Measurements from ENCODE around the gene IL3.

The IL3 gene

DNA sequence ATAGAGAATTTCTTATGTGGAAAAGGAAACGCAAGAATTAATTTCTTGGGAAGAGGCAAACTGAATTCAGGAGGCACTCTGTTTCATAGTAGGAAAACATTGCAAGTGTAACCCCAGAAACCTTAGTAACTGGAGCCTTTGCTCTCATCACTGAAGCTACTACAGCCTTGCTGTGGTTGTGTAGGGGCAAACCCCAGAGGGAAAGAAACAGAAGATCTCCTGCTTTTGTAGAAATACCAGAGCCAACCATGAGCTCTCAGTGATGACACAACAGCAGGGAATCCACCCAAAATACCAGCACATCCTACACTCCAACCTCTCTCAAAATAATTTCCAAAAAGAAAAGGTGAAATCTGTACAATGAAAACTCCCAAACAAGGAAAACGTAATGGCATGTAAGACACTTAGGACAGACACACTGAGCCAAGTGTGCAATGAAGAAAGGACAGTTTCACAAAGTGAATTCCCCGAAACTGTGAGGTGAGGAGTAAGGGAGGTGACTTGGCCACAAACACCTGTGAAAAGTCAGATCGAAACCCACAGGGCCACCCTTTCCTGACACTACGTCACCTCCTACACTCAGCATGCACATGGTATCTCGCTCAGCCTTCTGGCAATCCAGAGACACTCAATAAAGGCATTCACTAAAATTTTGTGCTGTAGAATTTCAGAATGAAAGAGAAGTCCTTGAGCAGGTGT, 40.4 kb upstream of the IL3 start:
- Histone ChIP-seq H3K4me1 (ENCODE audit: control insufficient read depth in 1 of 2, insufficient read depth in 1 of 2, low read depth in 1 of 2, low read length in 1 of 2) (no peaks in the 10 kb centered on the region), H3K36me3 (no peaks in the 10 kb centered on the region), H3K4me3 (ENCODE audit: low read depth in 1 of 2, low read length in 1 of 2) (no peak overlapping the region), H3K9me3 (no peaks in the 10 kb centered on the region), H3K27me3 (peaks cover 88% of the 10 kb centered on the region), H3K27ac (no peak overlapping the region)
- TF ChIP-seq, protein P1, sequence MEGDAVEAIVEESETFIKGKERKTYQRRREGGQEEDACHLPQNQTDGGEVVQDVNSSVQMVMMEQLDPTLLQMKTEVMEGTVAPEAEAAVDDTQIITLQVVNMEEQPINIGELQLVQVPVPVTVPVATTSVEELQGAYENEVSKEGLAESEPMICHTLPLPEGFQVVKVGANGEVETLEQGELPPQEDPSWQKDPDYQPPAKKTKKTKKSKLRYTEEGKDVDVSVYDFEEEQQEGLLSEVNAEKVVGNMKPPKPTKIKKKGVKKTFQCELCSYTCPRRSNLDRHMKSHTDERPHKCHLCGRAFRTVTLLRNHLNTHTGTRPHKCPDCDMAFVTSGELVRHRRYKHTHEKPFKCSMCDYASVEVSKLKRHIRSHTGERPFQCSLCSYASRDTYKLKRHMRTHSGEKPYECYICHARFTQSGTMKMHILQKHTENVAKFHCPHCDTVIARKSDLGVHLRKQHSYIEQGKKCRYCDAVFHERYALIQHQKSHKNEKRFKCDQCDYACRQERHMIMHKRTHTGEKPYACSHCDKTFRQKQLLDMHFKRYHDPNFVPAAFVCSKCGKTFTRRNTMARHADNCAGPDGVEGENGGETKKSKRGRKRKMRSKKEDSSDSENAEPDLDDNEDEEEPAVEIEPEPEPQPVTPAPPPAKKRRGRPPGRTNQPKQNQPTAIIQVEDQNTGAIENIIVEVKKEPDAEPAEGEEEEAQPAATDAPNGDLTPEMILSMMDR (IDR thresholded peaks at IDR 0.05): no peak

DNA sequence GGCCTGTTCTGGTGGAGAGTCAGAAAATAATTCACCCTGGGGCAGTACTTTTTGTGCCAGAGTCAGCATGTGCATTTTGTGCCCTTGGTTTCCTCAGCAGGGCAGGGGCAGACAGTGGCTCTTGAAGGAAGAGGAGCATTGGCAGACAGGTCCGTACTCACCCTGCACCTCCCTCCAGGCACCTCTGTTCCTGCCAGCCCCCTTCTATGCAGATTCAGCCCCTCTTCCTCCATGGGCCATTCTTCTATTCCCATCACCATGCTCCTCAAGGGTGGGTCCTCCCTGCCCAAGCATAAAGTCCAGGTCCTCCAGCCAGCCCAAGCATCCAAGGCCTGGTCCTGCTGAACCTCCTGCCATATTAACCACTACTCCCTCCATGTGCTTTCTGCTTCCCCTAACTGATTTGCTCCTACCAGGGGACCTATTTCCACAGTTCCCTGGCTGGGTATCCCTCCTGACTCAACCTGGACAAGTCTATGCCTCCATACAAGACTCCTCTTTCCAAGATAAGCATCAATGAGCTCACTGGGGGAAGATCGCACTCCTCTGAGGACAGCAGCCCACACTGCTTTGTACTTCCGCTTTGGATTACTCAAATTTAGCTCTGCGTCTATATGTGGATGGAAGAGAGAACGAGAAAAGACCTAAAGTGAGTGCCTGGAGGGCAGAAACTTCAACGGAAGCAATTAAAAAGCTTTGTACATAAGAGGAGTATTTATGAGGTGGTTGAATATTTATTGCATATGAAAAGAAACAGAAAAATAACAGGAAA, 39.7 kb upstream of the IL3 start:
- H3K27ac ChIP-seq: no peak overlapping the region
- TF ChIP-seq, protein P1 (IDR thresholded peaks at IDR 0.05): no peak
- H3K4me1 ChIP-seq (ENCODE audit: control insufficient read depth in 1 of 2, insufficient read depth in 1 of 2, low read depth in 1 of 2, low read length in 1 of 2): no peaks in the 10 kb centered on the region
- no peaks in the 10 kb centered on the region for H3K36me3 ChIP-seq
- peaks cover 88% of the 10 kb centered on the region for H3K27me3 ChIP-seq
- no peaks in the 10 kb centered on the region for H3K9me3 ChIP-seq
- H3K4me3 ChIP-seq (ENCODE audit: low read depth in 1 of 2, low read length in 1 of 2): no peak overlapping the region

DNA sequence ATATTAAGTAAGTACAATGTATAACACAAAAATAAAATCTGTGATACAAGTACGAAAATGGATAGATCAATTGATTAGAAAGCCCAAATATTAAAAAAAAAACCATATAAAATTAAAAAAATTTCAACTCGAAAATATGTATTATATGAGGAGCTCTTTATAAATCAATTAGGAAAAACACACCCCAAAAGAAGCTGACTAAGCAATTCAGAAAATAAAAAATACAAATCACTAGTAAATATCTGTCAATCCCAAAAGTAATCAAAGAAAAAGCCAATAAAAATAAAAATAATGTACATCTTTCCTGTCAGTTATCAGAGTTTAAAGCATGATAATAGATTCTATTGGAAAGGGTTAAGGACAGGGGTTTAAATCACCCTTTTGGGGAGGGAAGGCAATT, 38.8 kb upstream of the IL3 start:
- no peak overlapping the region for H3K4me3 ChIP-seq (ENCODE audit: low read depth in 1 of 2, low read length in 1 of 2)
- H3K27me3 ChIP-seq: peaks cover 80% of the 10 kb centered on the region
- no peaks in the 10 kb centered on the region for H3K4me1 ChIP-seq (ENCODE audit: control insufficient read depth in 1 of 2, insufficient read depth in 1 of 2, low read depth in 1 of 2, low read length in 1 of 2)
- TF ChIP-seq, protein P1 (IDR thresholded peaks at IDR 0.05): no peak
- H3K36me3 ChIP-seq: no peaks in the 10 kb centered on the region
- H3K27ac ChIP-seq: no peak overlapping the region
- no peaks in the 10 kb centered on the region for H3K9me3 ChIP-seq

DNA sequence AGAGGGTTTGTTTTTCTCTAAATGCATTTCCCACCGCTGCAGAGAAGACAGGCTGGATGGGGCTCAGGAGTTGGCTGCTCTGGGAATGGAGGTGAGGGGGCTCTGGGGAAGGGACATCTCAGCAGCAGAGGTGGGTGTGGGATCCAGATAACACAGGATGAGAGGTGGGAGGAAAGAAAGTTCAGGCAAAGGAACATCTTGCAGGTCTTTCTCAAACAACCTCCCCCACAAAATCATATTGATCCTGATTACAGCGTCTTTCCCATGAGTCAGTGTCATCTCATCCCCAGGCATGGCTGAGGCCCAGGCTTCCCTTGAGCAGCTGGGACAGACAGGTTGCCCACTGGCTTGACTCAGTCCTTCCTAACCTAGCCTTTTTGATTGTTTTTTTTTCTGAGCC, 37.7 kb upstream of the IL3 start:
- Histone ChIP-seq H3K4me1 (ENCODE audit: control insufficient read depth in 1 of 2, insufficient read depth in 1 of 2, low read depth in 1 of 2, low read length in 1 of 2) (no peaks in the 10 kb centered on the region), H3K36me3 (no peaks in the 10 kb centered on the region), H3K27ac (no peak overlapping the region), H3K9me3 (no peaks in the 10 kb centered on the region), H3K27me3 (peaks cover 69% of the 10 kb centered on the region), H3K4me3 (ENCODE audit: low read depth in 1 of 2, low read length in 1 of 2) (no peak overlapping the region)
- TF ChIP-seq, protein P1 (IDR thresholded peaks at IDR 0.05): no peak

DNA sequence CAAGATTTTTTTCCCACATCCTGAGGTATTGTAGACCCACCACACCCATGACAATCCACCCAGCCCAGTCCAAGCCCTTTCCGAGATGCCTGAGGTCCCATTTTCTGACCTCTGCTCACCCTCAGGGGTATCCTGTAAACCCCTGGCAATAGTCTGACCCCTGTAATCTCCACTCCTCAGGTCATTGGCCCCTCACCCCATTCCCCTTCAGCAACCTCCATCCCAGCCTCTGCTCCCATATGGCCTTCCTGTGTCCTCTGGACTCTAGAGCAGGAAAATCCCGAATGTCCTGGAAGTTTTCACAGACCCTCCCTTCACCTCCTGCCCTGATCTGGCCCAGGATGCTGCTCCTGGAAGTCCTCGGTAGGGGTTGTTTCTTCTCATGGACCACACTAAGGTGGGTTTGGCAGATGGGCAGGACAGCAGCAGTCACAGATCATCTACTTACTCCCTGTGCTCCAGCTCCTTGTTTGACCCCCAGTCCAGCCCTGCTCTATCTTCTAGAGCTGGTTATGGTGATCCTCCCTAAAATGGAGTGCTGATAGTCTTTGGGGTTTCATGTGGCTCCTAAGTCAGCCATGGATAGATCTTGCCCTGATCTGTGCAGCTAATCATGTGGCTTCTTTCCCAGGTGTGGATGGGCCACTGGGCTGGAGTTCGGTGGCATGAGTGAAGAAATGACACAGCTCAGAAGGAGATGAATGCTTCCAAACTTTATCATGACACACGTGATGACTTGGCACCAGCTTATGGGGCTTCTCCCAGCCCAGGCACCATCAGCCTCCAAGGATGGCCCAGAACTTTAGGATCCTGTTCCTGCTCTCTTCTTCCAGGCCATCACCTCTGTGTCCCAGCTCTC, 37.0 kb upstream of the IL3 start:
- Histone ChIP-seq H3K36me3 (no peaks in the 10 kb centered on the region), H3K9me3 (no peaks in the 10 kb centered on the region), H3K4me3 (ENCODE audit: low read depth in 1 of 2, low read length in 1 of 2) (no peak overlapping the region), H3K27ac (no peak overlapping the region), H3K4me1 (ENCODE audit: control insufficient read depth in 1 of 2, insufficient read depth in 1 of 2, low read depth in 1 of 2, low read length in 1 of 2) (no peaks in the 10 kb centered on the region), H3K27me3 (peaks cover 62% of the 10 kb centered on the region)
- TF ChIP-seq, protein P1 (IDR thresholded peaks at IDR 0.05): no peak
